Parathyroid adenoma (tissue), 2 donors: Measurements from ENCODE around the gene CYB561A3.
A peak's percentile ranks its signal among the peaks of the same experiment; 100 is the strongest.

ENCODE experiments used
- H2AFZ ChIP-seq: fragments of 300-600 bp; sonication (generic); one replicate; pipeline ENCODE4 v1.7.0; 2017; ENCODE audit warnings: antibody characterized with exemption, mild to moderate bottlenecking
- H3K27ac ChIP-seq: fragments of 300-600 bp; sonication (generic); one replicate; pipeline ENCODE4 v1.7.0; 2017
- H3K27me3 ChIP-seq: fragments of 300-600 bp; sonication (generic); one replicate; pipeline ENCODE4 v1.7.0; 2017; ENCODE audit warnings: low read length; ENCODE audit not compliant: control insufficient read depth, insufficient read depth
- H3K36me3 ChIP-seq: fragments of 300-600 bp; sonication (generic); one replicate; pipeline ENCODE4 v1.7.0; 2017; ENCODE audit warnings: low read length; ENCODE audit not compliant: control insufficient read depth, insufficient read depth
- H3K4me1 ChIP-seq: fragments of 300-600 bp; sonication (generic); one replicate; pipeline ENCODE4 v1.7.0; 2017; ENCODE audit warnings: control low read depth
- H3K4me2 ChIP-seq: fragments of 300-600 bp; sonication (generic); one replicate; pipeline ENCODE4 v1.7.0; 2017; ENCODE audit warnings: low read length
- H3K4me3 ChIP-seq: fragments of 300-600 bp; sonication (generic); one replicate; pipeline ENCODE4 v1.7.0; 2017; ENCODE audit warnings: low read depth, low read length
- H3K79me2 ChIP-seq: fragments of 300-600 bp; sonication (generic); one replicate; pipeline ENCODE4 v1.7.0; 2017; ENCODE audit warnings: control low read depth
- H3K9ac ChIP-seq: fragments of 300-600 bp; sonication (generic); one replicate; pipeline ENCODE4 v1.7.0; 2017; ENCODE audit warnings: mild to moderate bottlenecking
- H3K9me3 ChIP-seq: fragments of 300-600 bp; sonication (generic); one replicate; pipeline ENCODE4 v1.7.0; 2017; ENCODE audit warnings: low read length; ENCODE audit not compliant: control insufficient read depth
- TF ChIP-seq, protein P1 (sequence below): fragments of 300-600 bp; sonication (generic); IDR thresholded peaks from one replicate; pipeline ENCODE4 v1.7.0; 2017; ENCODE audit warnings: antibody characterized with exemption, mild to moderate bottlenecking
- donor health status: primary hyperparathyroidism.

The CYB561A3 gene

GRCh38 chr11:61361741-61362541, at the start of gene CYB561A3, which contains the start of gene TMEM138:
Gene CYB561A3 (minus strand): TSS chr11:61361882. CDS start chr11:61356713, 5,169 bp downstream.
Gene TMEM138 (plus strand): TSS chr11:61362374. CDS start chr11:61364391, 2,017 bp downstream.
- Histone ChIP-seq H3K4me1 (no peaks in the 10 kb centered on the region), H3K9me3 (no peaks in the 10 kb centered on the region), H3K4me2 (peak within 1 kb of the TSS; percentile 97), H3K9ac (peak within 1 kb of the TSS; percentile 95), H3K27ac (peak within 1 kb of the TSS; percentile 99), H2AFZ (peak within 1 kb of the TSS; percentile 91), H3K27me3 (no peaks in the 10 kb centered on the region), H3K4me3 (peak within 1 kb of the TSS; percentile 90), H3K36me3 (no peaks in the 10 kb centered on the region), H3K79me2 (no peaks in the 10 kb centered on the region)
- TF ChIP-seq, protein P1, sequence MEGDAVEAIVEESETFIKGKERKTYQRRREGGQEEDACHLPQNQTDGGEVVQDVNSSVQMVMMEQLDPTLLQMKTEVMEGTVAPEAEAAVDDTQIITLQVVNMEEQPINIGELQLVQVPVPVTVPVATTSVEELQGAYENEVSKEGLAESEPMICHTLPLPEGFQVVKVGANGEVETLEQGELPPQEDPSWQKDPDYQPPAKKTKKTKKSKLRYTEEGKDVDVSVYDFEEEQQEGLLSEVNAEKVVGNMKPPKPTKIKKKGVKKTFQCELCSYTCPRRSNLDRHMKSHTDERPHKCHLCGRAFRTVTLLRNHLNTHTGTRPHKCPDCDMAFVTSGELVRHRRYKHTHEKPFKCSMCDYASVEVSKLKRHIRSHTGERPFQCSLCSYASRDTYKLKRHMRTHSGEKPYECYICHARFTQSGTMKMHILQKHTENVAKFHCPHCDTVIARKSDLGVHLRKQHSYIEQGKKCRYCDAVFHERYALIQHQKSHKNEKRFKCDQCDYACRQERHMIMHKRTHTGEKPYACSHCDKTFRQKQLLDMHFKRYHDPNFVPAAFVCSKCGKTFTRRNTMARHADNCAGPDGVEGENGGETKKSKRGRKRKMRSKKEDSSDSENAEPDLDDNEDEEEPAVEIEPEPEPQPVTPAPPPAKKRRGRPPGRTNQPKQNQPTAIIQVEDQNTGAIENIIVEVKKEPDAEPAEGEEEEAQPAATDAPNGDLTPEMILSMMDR: no peak

GRCh38 chr11:61406991-61407728, 45.5 kb upstream of the CYB561A3 start:
- Histone ChIP-seq H3K27me3 (no peaks in the 10 kb centered on the region), H3K27ac (no peak overlapping the region), H3K4me1 (no peaks in the 10 kb centered on the region), H3K4me2 (no peak overlapping the region), H3K79me2 (no peaks in the 10 kb centered on the region), H3K9ac (no peak overlapping the region), H3K9me3 (no peaks in the 10 kb centered on the region), H3K36me3 (no peaks in the 10 kb centered on the region), H3K4me3 (no peak overlapping the region), H2AFZ (no peak overlapping the region)
- TF ChIP-seq, protein P1: no peak

- no peak overlapping the region for H2AFZ ChIP-seq
- no peaks in the 10 kb centered on the region for H3K9me3 ChIP-seq
- no peak overlapping the region for H3K4me2 ChIP-seq
- H3K36me3 ChIP-seq: no peaks in the 10 kb centered on the region
- H3K27me3 ChIP-seq: no peaks in the 10 kb centered on the region
- TF ChIP-seq, protein P1: no peak
- no peaks in the 10 kb centered on the region for H3K79me2 ChIP-seq
- H3K4me1 ChIP-seq: no peaks in the 10 kb centered on the region
- H3K27ac ChIP-seq: no peak overlapping the region
- H3K4me3 ChIP-seq: no peak overlapping the region
- H3K9ac ChIP-seq: no peak overlapping the region
Measured at GRCh38 chr11:61406067-61406466, 44.4 kb upstream of the CYB561A3 start.

DNA sequence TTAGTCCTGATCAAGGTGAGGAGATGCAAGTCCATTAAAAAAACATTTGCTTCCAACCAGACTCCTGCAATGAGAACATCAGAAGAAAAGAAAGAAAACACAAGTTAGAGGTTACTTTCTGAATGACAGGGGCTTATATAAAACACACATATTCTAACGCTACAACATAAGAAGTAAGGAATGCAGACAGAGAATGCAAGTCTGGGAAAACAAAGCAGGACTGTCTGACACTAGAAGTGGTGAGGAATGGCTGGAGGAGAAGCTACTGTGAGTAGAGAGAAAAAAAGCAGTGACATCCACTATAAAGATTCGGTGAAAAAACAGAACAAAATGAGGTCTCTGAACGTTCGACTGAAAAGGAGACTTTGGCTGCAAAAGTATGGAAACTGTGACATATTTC, 43.0 kb upstream of the CYB561A3 start:
- Histone ChIP-seq H2AFZ (no peak overlapping the region), H3K4me1 (no peaks in the 10 kb centered on the region), H3K4me3 (no peak overlapping the region), H3K4me2 (no peak overlapping the region), H3K79me2 (no peaks in the 10 kb centered on the region), H3K36me3 (no peaks in the 10 kb centered on the region), H3K27ac (no peak overlapping the region), H3K27me3 (no peaks in the 10 kb centered on the region), H3K9ac (no peak overlapping the region), H3K9me3 (no peaks in the 10 kb centered on the region)
- TF ChIP-seq, protein P1: no peak
